HEK293 (cell line): ENCODE measurements around the gene AKAP12.

Experiments
- BCL6B ChIP-seq: fragments of 450-650 bp; formaldehyde crosslinking; IDR thresholded peaks from 2 replicates; pipeline ENCODE4 v1.5.1; 2017; ENCODE audit warnings: missing biosample characterization, missing genetic modification characterization
- CTCF ChIP-seq: fragments of 450-650 bp; formaldehyde crosslinking; IDR thresholded peaks from 2 replicates; pipeline ENCODE4 v1.5.1; 2016; ENCODE audit warnings: missing biosample characterization, missing genetic modification characterization
- FEZF1 ChIP-seq: fragments of 450-650 bp; formaldehyde crosslinking; IDR thresholded peaks from 2 replicates; pipeline ENCODE4 v1.5.1; 2016; ENCODE audit warnings: missing biosample characterization, missing genetic modification characterization
- GLIS1 ChIP-seq: fragments of 450-650 bp; formaldehyde crosslinking; IDR thresholded peaks from 2 replicates; pipeline ENCODE4 v1.5.1; 2016; ENCODE audit warnings: missing biosample characterization, missing genetic modification characterization
- GLIS2 ChIP-seq: fragments of 450-650 bp; formaldehyde crosslinking; IDR thresholded peaks from 2 replicates; pipeline ENCODE4 v1.5.1; 2016; ENCODE audit warnings: missing biosample characterization, missing genetic modification characterization
- HIC1 ChIP-seq: fragments of 450-650 bp; formaldehyde crosslinking; IDR thresholded peaks from 2 replicates; pipeline ENCODE4 v1.5.1; 2016; ENCODE audit warnings: missing biosample characterization, missing genetic modification characterization
- KLF10 ChIP-seq: fragments of 450-650 bp; IDR thresholded peaks from 2 replicates; pipeline ENCODE4 v1.5.1; 2018; ENCODE audit warnings: missing biosample characterization, mild to moderate bottlenecking, missing genetic modification characterization
- MYNN ChIP-seq: fragments of 450-650 bp; formaldehyde crosslinking; IDR thresholded peaks from 2 replicates; pipeline ENCODE4 v1.5.1; 2016; ENCODE audit warnings: missing biosample characterization, missing genetic modification characterization, borderline replicate concordance
- MZF1 ChIP-seq: fragments of 450-650 bp; formaldehyde crosslinking; IDR thresholded peaks from 2 replicates; pipeline ENCODE4 v1.5.1; 2017; ENCODE audit warnings: missing biosample characterization, missing genetic modification characterization, borderline replicate concordance
- REPIN1 ChIP-seq: fragments of 450-650 bp; formaldehyde crosslinking; IDR thresholded peaks from 2 replicates; pipeline ENCODE4 v1.5.1; 2017; ENCODE audit warnings: missing biosample characterization, missing genetic modification characterization, low read depth
- SP2 ChIP-seq: fragments of 450-650 bp; formaldehyde crosslinking; IDR thresholded peaks from 2 replicates; pipeline ENCODE4 v1.5.1; 2016; ENCODE audit warnings: missing biosample characterization, missing genetic modification characterization
- SP3 ChIP-seq: fragments of 450-650 bp; formaldehyde crosslinking; IDR thresholded peaks from 2 replicates; pipeline ENCODE4 v1.5.1; 2016; ENCODE audit warnings: missing biosample characterization, missing genetic modification characterization
- ZBTB17 ChIP-seq: fragments of 450-650 bp; formaldehyde crosslinking; IDR thresholded peaks from 2 replicates; pipeline ENCODE4 v1.5.1; 2016; ENCODE audit warnings: missing biosample characterization, missing genetic modification characterization
- ZBTB20 ChIP-seq: fragments of 450-650 bp; formaldehyde crosslinking; IDR thresholded peaks from 2 replicates; pipeline ENCODE4 v1.5.1; 2016; ENCODE audit warnings: missing biosample characterization, missing genetic modification characterization
- ZBTB48 ChIP-seq: fragments of 450-650 bp; formaldehyde crosslinking; IDR thresholded peaks from 2 replicates; pipeline ENCODE4 v1.5.1; 2016; ENCODE audit warnings: missing biosample characterization, missing genetic modification characterization
- ZBTB8A ChIP-seq: fragments of 450-650 bp; formaldehyde crosslinking; IDR thresholded peaks from 2 replicates; pipeline ENCODE4 v1.5.1; 2016; ENCODE audit warnings: missing biosample characterization, missing genetic modification characterization
- ZFHX2 ChIP-seq: fragments of 450-650 bp; formaldehyde crosslinking; conservative IDR thresholded peaks from 2 replicates; pipeline ENCODE4 v1.5.1; 2016; ENCODE audit warnings: missing biosample characterization, missing genetic modification characterization
- ZFP41 ChIP-seq: fragments of 450-650 bp; formaldehyde crosslinking; IDR thresholded peaks from 2 replicates; pipeline ENCODE4 v1.5.1; 2016; ENCODE audit warnings: missing biosample characterization, missing genetic modification characterization, borderline replicate concordance
- ZNF133 ChIP-seq: fragments of 450-650 bp; formaldehyde crosslinking; IDR thresholded peaks from 2 replicates; pipeline ENCODE4 v1.5.1; 2016; ENCODE audit warnings: missing biosample characterization, missing genetic modification characterization
- ZNF202 ChIP-seq: fragments of 450-650 bp; formaldehyde crosslinking; IDR thresholded peaks from 2 replicates; pipeline ENCODE4 v1.5.1; 2016; ENCODE audit warnings: missing biosample characterization, missing genetic modification characterization, borderline replicate concordance
- ZNF211 ChIP-seq: fragments of 450-650 bp; formaldehyde crosslinking; IDR thresholded peaks from 2 replicates; pipeline ENCODE4 v1.5.1; 2016; ENCODE audit warnings: low read depth, missing biosample characterization, missing genetic modification characterization
- ZNF223 ChIP-seq: fragments of 450-650 bp; formaldehyde crosslinking; IDR thresholded peaks from 2 replicates; pipeline ENCODE4 v1.5.1; 2016; ENCODE audit warnings: missing biosample characterization, missing genetic modification characterization
- ZNF24 ChIP-seq: fragments of 450-650 bp; formaldehyde crosslinking; IDR thresholded peaks from 2 replicates; pipeline ENCODE4 v1.5.1; 2016; ENCODE audit warnings: missing biosample characterization, missing genetic modification characterization
- ZNF311 ChIP-seq: fragments of 450-650 bp; formaldehyde crosslinking; IDR thresholded peaks from 2 replicates; pipeline ENCODE4 v1.5.1; 2017; ENCODE audit warnings: missing biosample characterization, missing genetic modification characterization, borderline replicate concordance
- ZNF488 ChIP-seq: fragments of 450-650 bp; formaldehyde crosslinking; IDR thresholded peaks from 2 replicates; pipeline ENCODE4 v1.5.1; 2016; ENCODE audit warnings: missing biosample characterization, missing genetic modification characterization
- ZNF514 ChIP-seq: fragments of 450-650 bp; formaldehyde crosslinking; IDR thresholded peaks from 2 replicates; pipeline ENCODE4 v1.5.1; 2016; ENCODE audit warnings: missing biosample characterization, missing genetic modification characterization
- ZNF529 ChIP-seq: fragments of 450-650 bp; formaldehyde crosslinking; IDR thresholded peaks from 2 replicates; pipeline ENCODE4 v1.5.1; 2017; ENCODE audit warnings: missing genetic modification characterization, missing biosample characterization; ENCODE audit not compliant: insufficient replicate concordance
- ZNF548 ChIP-seq: fragments of 450-650 bp; formaldehyde crosslinking; IDR thresholded peaks from 2 replicates; pipeline ENCODE4 v1.5.1; 2016; ENCODE audit warnings: missing biosample characterization, missing genetic modification characterization
- ZNF555 ChIP-seq: fragments of 450-650 bp; formaldehyde crosslinking; conservative IDR thresholded peaks from 2 replicates; pipeline ENCODE4 v1.5.1; 2017; ENCODE audit warnings: missing biosample characterization, mild to moderate bottlenecking, missing genetic modification characterization, inconsistent platforms
- ZNF560 ChIP-seq: fragments of 450-650 bp; formaldehyde crosslinking; IDR thresholded peaks from 2 replicates; pipeline ENCODE4 v1.5.1; 2017; ENCODE audit warnings: missing biosample characterization, missing genetic modification characterization, borderline replicate concordance
- ZNF561 ChIP-seq: fragments of 450-650 bp; IDR thresholded peaks from 2 replicates; pipeline ENCODE4 v1.5.1; 2018; ENCODE audit warnings: missing biosample characterization, missing genetic modification characterization, borderline replicate concordance
- ZNF600 ChIP-seq: fragments of 450-650 bp; formaldehyde crosslinking; IDR thresholded peaks from 2 replicates; pipeline ENCODE4 v1.5.1; 2016; ENCODE audit warnings: missing biosample characterization, missing genetic modification characterization
- ZNF660 ChIP-seq: fragments of 450-650 bp; IDR thresholded peaks from 2 replicates; pipeline ENCODE4 v1.5.1; 2018; ENCODE audit warnings: missing biosample characterization, mild to moderate bottlenecking, missing genetic modification characterization
- ZNF701 ChIP-seq: fragments of 450-650 bp; formaldehyde crosslinking; IDR thresholded peaks from 2 replicates; pipeline ENCODE4 v1.5.1; 2016; ENCODE audit warnings: missing biosample characterization, missing genetic modification characterization
- ZNF76 ChIP-seq: fragments of 450-650 bp; formaldehyde crosslinking; IDR thresholded peaks from 2 replicates; pipeline ENCODE4; 2016; ENCODE audit warnings: low read depth, missing biosample characterization, missing genetic modification characterization, borderline replicate concordance

The AKAP12 gene

GRCh38 chr6:151390851-151391470, 151.2 kb downstream of the AKAP12 start (continued):
- no peak for TF ChIP-seq ZNF514 (tag by site-specific recombination)
- no peak for TF ChIP-seq ZNF311
- TF ChIP-seq ZNF211, result no peak
- TF ChIP-seq MYNN, result peak; percentile 32; the same call in 1 of the 2 replicates
- no peak for TF ChIP-seq ZNF600 (tag by site-specific recombination)
- no peak for TF ChIP-seq FEZF1 (tag by site-specific recombination)
- TF ChIP-seq ZNF701, result no peak
- TF ChIP-seq ZNF488 (tag by site-specific recombination), result no peak
- TF ChIP-seq ZNF133 (tag by site-specific recombination), result no peak
- TF ChIP-seq GLIS1 (tag by site-specific recombination), result peak; percentile 59; the same call in 1 of the 2 replicates
- TF ChIP-seq KLF10 (tag by site-specific recombination), result peak; percentile 25; the same call in 1 of the 2 replicates
- no peak for TF ChIP-seq ZNF202 (tag by site-specific recombination)
- TF ChIP-seq REPIN1 (tag by site-specific recombination), result no peak
- no peak for TF ChIP-seq ZNF24 (tag by site-specific recombination)
- TF ChIP-seq ZNF560 (tag by site-specific recombination), result no peak
- no peak for TF ChIP-seq ZNF529
- peak; percentile 74 for TF ChIP-seq HIC1
- TF ChIP-seq SP2 (tag by site-specific recombination), result peak; percentile 21; the same call in 1 of the 2 replicates
- peak; percentile 18; the same call in 1 of the 2 replicates for TF ChIP-seq ZBTB8A (tag by site-specific recombination)
- no peak for TF ChIP-seq ZBTB17 (tag by site-specific recombination)
- TF ChIP-seq ZNF555 (tag by site-specific recombination), result no peak
- 0 out of 2 replicates have a peak, but pooled peaks have one; percentile 7 for TF ChIP-seq CTCF
- peak; percentile 88 for TF ChIP-seq GLIS2 (tag by site-specific recombination)
- peak; percentile 78 for TF ChIP-seq ZNF223 (tag by site-specific recombination)
- 0 out of 2 replicates have a peak, but pooled peaks have one; percentile 38 for TF ChIP-seq ZBTB48
- TF ChIP-seq BCL6B, result no peak
- TF ChIP-seq MZF1 (tag by site-specific recombination), result no peak
- no peak for TF ChIP-seq ZNF548 (tag by site-specific recombination)
- TF ChIP-seq ZNF660 (tag by site-specific recombination), result no peak
- TF ChIP-seq ZFHX2 (tag by site-specific recombination), result peak; percentile 90
- TF ChIP-seq ZFP41 (tag by site-specific recombination), result no peak
- TF ChIP-seq ZNF76 (tag by site-specific recombination), result peak; percentile 6; the same call in 1 of the 2 replicates
- 0 out of 2 replicates have a peak, but pooled peaks have one; percentile 59 for TF ChIP-seq SP3 (tag by site-specific recombination)
- peak; percentile 60; the same call in 1 of the 2 replicates for TF ChIP-seq ZNF561
- peak; percentile 71 for TF ChIP-seq ZBTB20 (tag by site-specific recombination)
